ENCODE data around the gene NLRX1. TPM values are rescaled to one million over a fixed set of nuclear protein-coding genes. Genes with fewer than 3 reads are reported as not detected.

The NLRX1 gene
- total RNA-seq, 1 experiment from 2014 or later: 7.2 TPM

DNA sequence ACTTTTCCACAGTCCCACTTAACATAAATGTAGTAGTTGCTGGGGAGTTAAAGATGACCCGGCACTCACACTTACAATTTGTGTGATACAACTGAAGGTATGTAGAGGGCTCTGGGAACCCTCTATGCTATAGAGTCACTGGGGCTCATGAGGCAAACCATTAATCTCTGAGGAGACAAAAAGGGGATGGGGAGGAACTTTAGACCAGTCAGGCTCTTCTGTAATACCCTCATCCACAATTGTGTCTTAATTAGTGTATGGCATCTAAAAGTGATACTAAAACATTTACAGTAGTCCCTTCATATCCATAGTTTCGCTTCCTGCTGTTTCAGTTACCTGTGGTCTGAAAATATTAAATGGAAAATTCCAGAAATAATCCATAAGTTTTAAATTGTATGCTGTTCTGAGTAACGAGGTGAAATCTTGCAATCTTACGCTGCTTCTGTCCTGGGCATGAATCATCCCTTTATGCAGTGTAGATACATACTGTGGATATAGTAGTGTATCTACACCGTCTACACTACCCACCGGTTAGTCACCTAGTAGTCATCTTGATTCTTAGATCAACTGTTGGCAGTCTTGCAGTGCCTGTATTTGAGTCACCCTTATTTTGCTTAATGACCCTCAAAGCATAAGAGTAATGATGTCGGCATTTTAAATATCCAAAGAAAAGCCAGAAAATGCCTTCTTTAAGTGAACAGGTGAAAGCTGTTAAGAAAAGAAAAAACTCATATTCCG lies 49.8 kb downstream of the NLRX1 start:
- DNase-seq: no peak
- CTCF ChIA-PET: no interaction called here
- BruUV-seq (replicated peaks): no TSS peak

DNA sequence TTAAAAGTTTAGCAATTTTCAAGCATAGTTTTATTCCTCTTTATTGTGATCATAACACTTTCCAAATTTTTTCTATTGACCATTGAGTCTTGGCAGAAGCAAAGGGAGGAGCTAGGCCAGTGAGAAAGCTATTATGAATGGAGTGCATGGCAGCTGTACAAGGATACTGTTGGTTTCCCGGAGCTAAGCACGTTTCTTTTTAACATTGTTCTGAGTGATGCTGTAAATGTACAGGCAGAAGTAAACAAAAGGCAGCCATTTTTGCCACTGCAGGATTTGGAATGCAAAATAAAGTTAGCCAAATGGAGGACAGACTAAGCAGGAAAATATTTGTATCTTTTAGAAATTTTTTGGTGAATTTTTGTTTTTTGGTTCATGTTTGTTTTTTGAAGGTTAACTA lies 53.8 kb downstream of the NLRX1 start:
- ChIA-PET CTCF (interaction anchor here (0.6 kb wide), 1 partner anchor 16 kb away, joined by 8 read pairs; the partner anchor contains the start of gene CBL), POLR2A (no interaction called here)
- Histone ChIP-seq H3K36me3 (ENCODE audit: control insufficient read depth, insufficient read depth, low read length) (no peaks in the 10 kb centered on the region), H3K27me3 (replicated peaks; ENCODE audit: control insufficient read depth, insufficient read depth, low read length) (no peaks in the 10 kb centered on the region), H3K4me3 (ENCODE audit: low read depth, low read length) (no peak overlapping the region), H3K9me3 (no peaks in the 10 kb centered on the region), H3K4me1 (no peaks in the 10 kb centered on the region)
- no peaks in the 10 kb centered on the region for H3K27me3 Mint-ChIP-seq (ENCODE audit: insufficient read depth, unreplicated experiment)
- DNase-seq: no peak
- intact Hi-C loops (cut with micrococcal nuclease; ENCODE audit: unreplicated experiment): no loop called here
- BruUV-seq (replicated peaks): no TSS peak
- no peaks in the 10 kb centered on the region for H3K9me3 Mint-ChIP-seq (ENCODE audit: unreplicated experiment)
- no peak overlapping the region for H3K4me3 Mint-ChIP-seq (ENCODE audit: unreplicated experiment)
- TF ChIP-seq, protein P1, sequence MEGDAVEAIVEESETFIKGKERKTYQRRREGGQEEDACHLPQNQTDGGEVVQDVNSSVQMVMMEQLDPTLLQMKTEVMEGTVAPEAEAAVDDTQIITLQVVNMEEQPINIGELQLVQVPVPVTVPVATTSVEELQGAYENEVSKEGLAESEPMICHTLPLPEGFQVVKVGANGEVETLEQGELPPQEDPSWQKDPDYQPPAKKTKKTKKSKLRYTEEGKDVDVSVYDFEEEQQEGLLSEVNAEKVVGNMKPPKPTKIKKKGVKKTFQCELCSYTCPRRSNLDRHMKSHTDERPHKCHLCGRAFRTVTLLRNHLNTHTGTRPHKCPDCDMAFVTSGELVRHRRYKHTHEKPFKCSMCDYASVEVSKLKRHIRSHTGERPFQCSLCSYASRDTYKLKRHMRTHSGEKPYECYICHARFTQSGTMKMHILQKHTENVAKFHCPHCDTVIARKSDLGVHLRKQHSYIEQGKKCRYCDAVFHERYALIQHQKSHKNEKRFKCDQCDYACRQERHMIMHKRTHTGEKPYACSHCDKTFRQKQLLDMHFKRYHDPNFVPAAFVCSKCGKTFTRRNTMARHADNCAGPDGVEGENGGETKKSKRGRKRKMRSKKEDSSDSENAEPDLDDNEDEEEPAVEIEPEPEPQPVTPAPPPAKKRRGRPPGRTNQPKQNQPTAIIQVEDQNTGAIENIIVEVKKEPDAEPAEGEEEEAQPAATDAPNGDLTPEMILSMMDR (IDR thresholded peaks at IDR 0.05; ENCODE audit: insufficient read depth in 1 of 2, low read depth in 1 of 2, low read length in 1 of 2, severe bottlenecking in 1 of 2, unreplicated experiment in 1 of 2): no peak
- peaks cover 12% of the 10 kb centered on the region for H3K36me3 Mint-ChIP-seq (ENCODE audit: insufficient read depth, unreplicated experiment)
- no peak overlapping the region for H3K27ac Mint-ChIP-seq (ENCODE audit: unreplicated experiment)
- no peaks in the 10 kb centered on the region for H3K4me1 Mint-ChIP-seq (ENCODE audit: low read depth, unreplicated experiment)

More for the DNA sequence above, 49.8 kb downstream of the NLRX1 start:
- H3K27me3 ChIP-seq (replicated peaks; ENCODE audit: control insufficient read depth, insufficient read depth, low read length): no peaks in the 10 kb centered on the region
- no peaks in the 10 kb centered on the region for H3K4me1 ChIP-seq
- H3K9me3 Mint-ChIP-seq (ENCODE audit: unreplicated experiment): no peaks in the 10 kb centered on the region
- H3K4me1 Mint-ChIP-seq (ENCODE audit: low read depth, unreplicated experiment): peaks cover 1% of the 10 kb centered on the region
- H3K27me3 Mint-ChIP-seq (ENCODE audit: insufficient read depth, unreplicated experiment): no peaks in the 10 kb centered on the region
- H3K27ac Mint-ChIP-seq (ENCODE audit: unreplicated experiment): no peak overlapping the region
- POLR2A ChIA-PET: no interaction called here
- no peaks in the 10 kb centered on the region for H3K36me3 ChIP-seq (ENCODE audit: control insufficient read depth, insufficient read depth, low read length)
- intact Hi-C loops (cut with micrococcal nuclease; ENCODE audit: unreplicated experiment): no loop called here
- H3K4me3 Mint-ChIP-seq (ENCODE audit: unreplicated experiment): no peak overlapping the region
- peaks cover 6% of the 10 kb centered on the region for H3K36me3 Mint-ChIP-seq (ENCODE audit: insufficient read depth, unreplicated experiment)
- no peaks in the 10 kb centered on the region for H3K9me3 ChIP-seq
- TF ChIP-seq, protein P1 (IDR thresholded peaks at IDR 0.05; ENCODE audit: insufficient read depth in 1 of 2, low read depth in 1 of 2, low read length in 1 of 2, severe bottlenecking in 1 of 2, unreplicated experiment in 1 of 2): no peak
- H3K4me3 ChIP-seq (ENCODE audit: low read depth, low read length): no peak overlapping the region

DNA sequence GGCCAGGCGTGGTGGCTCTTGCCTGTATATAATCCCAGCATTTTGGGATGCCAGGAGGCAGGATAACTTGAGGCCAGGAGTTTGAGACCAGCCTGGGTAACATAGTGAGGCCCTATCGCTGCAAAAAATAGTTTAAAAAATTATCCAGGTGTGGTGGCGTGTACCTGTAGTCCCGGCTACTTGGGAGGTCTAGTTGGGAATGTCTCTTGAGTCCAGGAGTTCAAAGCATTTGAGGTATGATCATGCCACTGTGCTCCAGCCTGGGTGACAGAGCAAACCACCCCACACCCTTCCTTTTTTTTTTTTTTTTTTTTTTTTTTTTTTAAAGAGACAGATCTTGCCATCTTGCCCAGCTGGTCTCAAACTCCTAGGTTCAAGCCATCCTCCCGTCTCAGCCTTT lies 54.4 kb downstream of the NLRX1 start:
- no TSS peak for BruUV-seq (replicated peaks)
- TF ChIP-seq, protein P1 (IDR thresholded peaks at IDR 0.05; ENCODE audit: insufficient read depth in 1 of 2, low read depth in 1 of 2, low read length in 1 of 2, severe bottlenecking in 1 of 2, unreplicated experiment in 1 of 2): no peak
- POLR2A ChIA-PET: no interaction called here
- H3K36me3 ChIP-seq (ENCODE audit: control insufficient read depth, insufficient read depth, low read length): no peaks in the 10 kb centered on the region
- peaks cover 12% of the 10 kb centered on the region for H3K36me3 Mint-ChIP-seq (ENCODE audit: insufficient read depth, unreplicated experiment)
- CTCF ChIA-PET: interaction anchor here (0.6 kb wide), 1 partner anchor 17 kb away, joined by 8 read pairs; the partner anchor contains the start of gene CBL
- H3K4me3 Mint-ChIP-seq (ENCODE audit: unreplicated experiment): no peak overlapping the region
- intact Hi-C loops (cut with micrococcal nuclease; ENCODE audit: unreplicated experiment): no loop called here
- no peaks in the 10 kb centered on the region for H3K4me1 ChIP-seq
- H3K9me3 ChIP-seq: no peaks in the 10 kb centered on the region
- H3K27me3 ChIP-seq (replicated peaks; ENCODE audit: control insufficient read depth, insufficient read depth, low read length): no peaks in the 10 kb centered on the region
- H3K9me3 Mint-ChIP-seq (ENCODE audit: unreplicated experiment): no peaks in the 10 kb centered on the region
- H3K27ac Mint-ChIP-seq (ENCODE audit: unreplicated experiment): no peak overlapping the region
- DNase-seq: no peak
- no peak overlapping the region for H3K4me3 ChIP-seq (ENCODE audit: low read depth, low read length)
- no peaks in the 10 kb centered on the region for H3K4me1 Mint-ChIP-seq (ENCODE audit: low read depth, unreplicated experiment)
- no peaks in the 10 kb centered on the region for H3K27me3 Mint-ChIP-seq (ENCODE audit: insufficient read depth, unreplicated experiment)

Data from Caco-2 (cell line).